ENCODE measurements around the gene C4A. TPM values are rescaled to one million over a fixed set of nuclear protein-coding genes. Genes with fewer than 3 reads are reported as not detected.
A peak's percentile ranks its signal among the peaks of the same experiment; 100 is the strongest.

C4A gene
- total RNA-seq, 2 donors from 2014 or later, result 152 to 175 TPM

DNA sequence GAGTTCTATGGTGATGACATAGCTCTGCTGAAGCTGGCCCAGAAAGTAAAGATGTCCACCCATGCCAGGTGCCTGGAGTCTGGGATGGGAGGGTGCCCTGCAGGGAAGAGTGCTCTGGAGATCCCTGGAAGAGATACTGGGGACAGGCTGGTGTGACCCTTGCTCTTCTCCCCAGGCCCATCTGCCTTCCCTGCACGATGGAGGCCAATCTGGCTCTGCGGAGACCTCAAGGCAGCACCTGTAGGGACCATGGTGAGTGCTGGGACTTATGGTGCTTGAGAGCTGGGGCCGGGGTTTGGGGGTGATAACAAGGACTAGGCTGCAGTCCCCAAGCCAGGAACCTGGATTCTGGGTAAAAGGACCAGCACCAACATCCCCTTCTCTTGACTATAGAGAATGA, 38.1 kb upstream of the C4A start:
- Histone ChIP-seq H3K36me3 (no peaks in the 10 kb centered on the region), H3K4me3 (no peak overlapping the region), H3K4me1 (peaks cover 0 to 20% of the 10 kb centered on the region in 2 donors), H3K9me3 (no peaks in the 10 kb centered on the region), H3K27ac (no peak overlapping the region), H3K27me3 (no peaks in the 10 kb centered on the region)
- no peak for DNase-seq (ENCODE audit: low spot score)
- TF ChIP-seq, protein P1, sequence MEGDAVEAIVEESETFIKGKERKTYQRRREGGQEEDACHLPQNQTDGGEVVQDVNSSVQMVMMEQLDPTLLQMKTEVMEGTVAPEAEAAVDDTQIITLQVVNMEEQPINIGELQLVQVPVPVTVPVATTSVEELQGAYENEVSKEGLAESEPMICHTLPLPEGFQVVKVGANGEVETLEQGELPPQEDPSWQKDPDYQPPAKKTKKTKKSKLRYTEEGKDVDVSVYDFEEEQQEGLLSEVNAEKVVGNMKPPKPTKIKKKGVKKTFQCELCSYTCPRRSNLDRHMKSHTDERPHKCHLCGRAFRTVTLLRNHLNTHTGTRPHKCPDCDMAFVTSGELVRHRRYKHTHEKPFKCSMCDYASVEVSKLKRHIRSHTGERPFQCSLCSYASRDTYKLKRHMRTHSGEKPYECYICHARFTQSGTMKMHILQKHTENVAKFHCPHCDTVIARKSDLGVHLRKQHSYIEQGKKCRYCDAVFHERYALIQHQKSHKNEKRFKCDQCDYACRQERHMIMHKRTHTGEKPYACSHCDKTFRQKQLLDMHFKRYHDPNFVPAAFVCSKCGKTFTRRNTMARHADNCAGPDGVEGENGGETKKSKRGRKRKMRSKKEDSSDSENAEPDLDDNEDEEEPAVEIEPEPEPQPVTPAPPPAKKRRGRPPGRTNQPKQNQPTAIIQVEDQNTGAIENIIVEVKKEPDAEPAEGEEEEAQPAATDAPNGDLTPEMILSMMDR (IDR thresholded peaks at IDR 0.05), result no peak

DNA sequence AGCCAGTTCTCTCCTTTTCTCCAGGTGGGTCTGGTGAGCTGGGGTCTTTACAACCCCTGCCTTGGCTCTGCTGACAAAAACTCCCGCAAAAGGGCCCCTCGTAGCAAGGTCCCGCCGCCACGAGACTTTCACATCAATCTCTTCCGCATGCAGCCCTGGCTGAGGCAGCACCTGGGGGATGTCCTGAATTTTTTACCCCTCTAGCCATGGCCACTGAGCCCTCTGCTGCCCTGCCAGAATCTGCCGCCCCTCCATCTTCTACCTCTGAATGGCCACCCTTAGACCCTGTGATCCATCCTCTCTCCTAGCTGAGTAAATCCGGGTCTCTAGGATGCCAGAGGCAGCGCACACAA, 36.7 kb upstream of the C4A start:
- DNase-seq (ENCODE audit: low spot score), result no peak
- Histone ChIP-seq H3K27me3 (no peaks in the 10 kb centered on the region), H3K36me3 (no peaks in the 10 kb centered on the region), H3K4me3 (no peak overlapping the region), H3K4me1 (peaks cover 0 to 20% of the 10 kb centered on the region in 2 donors), H3K9me3 (no peaks in the 10 kb centered on the region), H3K27ac (peak overlapping the region; percentile 73 to 75)
- TF ChIP-seq, protein P1 (IDR thresholded peaks at IDR 0.05), result no peak

DNA sequence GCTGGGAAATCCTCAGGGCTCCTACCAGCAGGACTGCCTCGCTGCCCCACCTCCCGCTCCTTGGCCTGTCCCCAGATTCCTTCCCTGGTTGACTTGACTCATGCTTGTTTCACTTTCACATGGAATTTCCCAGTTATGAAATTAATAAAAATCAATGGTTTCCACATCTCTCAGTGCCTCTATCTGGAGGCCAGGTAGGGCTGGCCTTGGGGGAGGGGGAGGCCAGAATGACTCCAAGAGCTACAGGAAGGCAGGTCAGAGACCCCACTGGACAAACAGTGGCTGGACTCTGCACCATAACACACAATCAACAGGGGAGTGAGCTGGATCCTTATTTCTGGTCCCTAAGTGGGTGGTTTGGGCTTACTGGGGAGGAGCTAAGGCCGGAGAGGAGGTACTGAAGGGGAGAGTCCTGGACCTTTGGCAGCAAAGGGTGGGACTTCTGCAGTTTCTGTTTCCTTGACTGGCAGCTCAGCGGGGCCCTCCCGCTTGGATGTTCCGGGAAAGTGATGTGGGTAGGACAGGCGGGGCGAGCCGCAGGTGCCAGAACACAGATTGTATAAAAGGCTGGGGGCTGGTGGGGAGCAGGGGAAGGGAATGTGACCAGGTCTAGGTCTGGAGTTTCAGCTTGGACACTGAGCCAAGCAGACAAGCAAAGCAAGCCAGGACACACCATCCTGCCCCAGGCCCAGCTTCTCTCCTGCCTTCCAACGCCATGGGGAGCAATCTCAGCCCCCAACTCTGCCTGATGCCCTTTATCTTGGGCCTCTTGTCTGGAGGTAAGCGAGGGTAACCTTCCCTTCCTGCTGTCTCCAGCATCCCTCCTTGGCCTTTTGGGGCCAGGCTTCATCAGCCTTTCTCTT, 36.1 kb upstream of the C4A start, which contains the start of gene CFB:
TSS of gene CFB (plus strand) at position 589 of the 863 bp plus-strand sequence. CDS start at position 716, 127 bp downstream.
- TF ChIP-seq, protein P1 (IDR thresholded peaks at IDR 0.05), result no peak
- H3K4me1 ChIP-seq, result peaks cover 0 to 20% of the 10 kb centered on the region in 2 donors
- peak within 1 kb of the TSS in 1 of 2 donors; percentile 32 for H3K4me3 ChIP-seq
- peak; percentile 88 for DNase-seq (ENCODE audit: low spot score)
- H3K9me3 ChIP-seq, result no peaks in the 10 kb centered on the region
- peak within 1 kb of the TSS; percentile 73 to 75 for H3K27ac ChIP-seq
- H3K36me3 ChIP-seq, result no peaks in the 10 kb centered on the region
- H3K27me3 ChIP-seq, result no peaks in the 10 kb centered on the region

DNA sequence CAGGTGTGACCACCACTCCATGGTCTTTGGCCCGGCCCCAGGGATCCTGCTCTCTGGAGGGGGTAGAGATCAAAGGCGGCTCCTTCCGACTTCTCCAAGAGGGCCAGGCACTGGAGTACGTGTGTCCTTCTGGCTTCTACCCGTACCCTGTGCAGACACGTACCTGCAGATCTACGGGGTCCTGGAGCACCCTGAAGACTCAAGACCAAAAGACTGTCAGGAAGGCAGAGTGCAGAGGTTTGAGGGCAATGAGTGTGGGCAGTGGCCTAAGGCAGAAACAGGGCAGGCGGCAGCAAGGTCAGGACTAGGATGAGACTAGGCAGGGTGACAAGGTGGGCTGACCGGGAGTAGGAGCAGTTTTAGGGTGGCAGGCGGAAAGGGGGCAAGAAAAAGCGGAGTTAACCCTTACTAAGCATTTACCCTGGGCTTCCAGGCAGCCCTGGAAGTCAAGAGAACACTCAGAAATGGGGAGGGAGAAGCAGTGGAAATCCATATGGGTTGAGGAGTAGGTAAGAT, 35.4 kb upstream of the C4A start:
- peak overlapping the region; percentile 73 to 75 for H3K27ac ChIP-seq
- no peaks in the 10 kb centered on the region for H3K9me3 ChIP-seq
- H3K4me3 ChIP-seq, result peak overlapping the region in 1 of 2 donors; percentile 32
- H3K27me3 ChIP-seq, result no peaks in the 10 kb centered on the region
- DNase-seq (ENCODE audit: low spot score), result no peak
- H3K36me3 ChIP-seq, result peaks cover 3% of the 10 kb centered on the region
- TF ChIP-seq, protein P1 (IDR thresholded peaks at IDR 0.05), result no peak
- peaks cover 0 to 20% of the 10 kb centered on the region in 2 donors for H3K4me1 ChIP-seq

DNA sequence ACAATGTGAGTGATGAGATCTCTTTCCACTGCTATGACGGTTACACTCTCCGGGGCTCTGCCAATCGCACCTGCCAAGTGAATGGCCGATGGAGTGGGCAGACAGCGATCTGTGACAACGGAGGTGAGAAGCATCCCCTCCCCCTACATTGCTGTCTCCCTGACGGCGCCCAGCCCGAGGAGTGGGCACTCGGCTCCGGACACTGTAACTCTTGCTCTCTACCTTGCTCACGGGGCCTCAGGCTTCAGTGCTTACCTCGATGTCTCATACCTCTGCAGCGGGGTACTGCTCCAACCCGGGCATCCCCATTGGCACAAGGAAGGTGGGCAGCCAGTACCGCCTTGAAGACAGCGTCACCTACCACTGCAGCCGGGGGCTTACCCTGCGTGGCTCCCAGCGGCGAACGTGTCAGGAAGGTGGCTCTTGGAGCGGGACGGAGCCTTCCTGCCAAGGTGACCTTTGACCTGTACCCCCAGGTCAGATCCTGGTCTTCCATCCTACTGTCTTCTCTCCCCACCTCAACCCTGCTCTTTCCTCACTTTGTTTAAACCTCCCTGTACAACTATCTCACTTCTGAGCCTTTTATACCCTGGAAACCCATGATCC, 34.7 kb upstream of the C4A start:
- Histone ChIP-seq H3K27me3 (no peaks in the 10 kb centered on the region), H3K36me3 (peaks cover 10% of the 10 kb centered on the region), H3K9me3 (no peaks in the 10 kb centered on the region), H3K4me3 (no peak overlapping the region), H3K4me1 (peaks cover 0 to 20% of the 10 kb centered on the region in 2 donors), H3K27ac (peak overlapping the region in 1 of 2 donors; percentile 75)
- TF ChIP-seq, protein P1 (IDR thresholded peaks at IDR 0.05), result no peak
- DNase-seq (ENCODE audit: low spot score), result no peak

Data from right atrium auricular region (tissue), 2 donors.